Naive thymus-derived CD4-positive, alpha-beta T cell (primary cell): ENCODE results near the gene WARS2. TPM values are rescaled to one million over a fixed set of nuclear protein-coding genes. Genes with fewer than 3 reads are reported as not detected.

Experiments
- ATAC-seq: fragments of 150-1000 bp; cut with Tn5 transposase; 2 replicates; pipeline ENCODE4 v1.10.0; 2021; ENCODE audit warnings: mild to moderate bottlenecking, moderate library complexity
- CTCF ChIA-PET: fragments of 350-600 bp; sonication (Branson Sonifier 250); formaldehyde crosslinking; loops from one replicate; lab custom pipeline; 2021; ENCODE audit warnings: antibody characterized with exemption; lab: Charles Lee
- POLR2A ChIA-PET: fragments of 350-600 bp; sonication (Branson Sonifier 250); formaldehyde crosslinking; loops from one replicate; lab custom pipeline; 2021; ENCODE audit warnings: antibody characterized with exemption, inconsistent platforms; lab: Charles Lee
- DNase-seq, 9 donors: peaks; one replicate each; pipeline versions ENCODE4 v3.0.0 to v3.0.0-alpha.2; 2020 to 2022; ENCODE audit warnings: mixed read lengths in 1 of 9
- H3K27ac ChIP-seq: one replicate; pipeline ENCODE4 v1.7.0; 2013; ENCODE audit warnings: mild to moderate bottlenecking, low read depth, low read length, moderate library complexity
- H3K27me3 ChIP-seq, 2 donors: one replicate each; pipeline ENCODE4 v1.7.0; 2013; ENCODE audit warnings: low read length in 2 of 2, mild to moderate bottlenecking in 2 of 2, moderate library complexity in 2 of 2; ENCODE audit not compliant: control insufficient read depth in 2 of 2, insufficient read depth in 2 of 2
- H3K36me3 ChIP-seq, 3 experiments: 1 replicate in 2 of 3; 2 replicates in 1 of 3; pipeline ENCODE4 v1.7.0; 2013; ENCODE audit warnings: low read length in 3 of 3, mild to moderate bottlenecking in 3 of 3, moderate library complexity in 1 of 3; ENCODE audit not compliant: insufficient read depth in 3 of 3, control insufficient read depth in 2 of 3
- H3K4me1 ChIP-seq, 2 donors: one replicate each; pipeline ENCODE4 v1.7.0; 2013; ENCODE audit warnings: low read length in 2 of 2, mild to moderate bottlenecking in 2 of 2, moderate library complexity in 1 of 2; ENCODE audit not compliant: control insufficient read depth in 2 of 2, insufficient read depth in 2 of 2
- H3K4me3 ChIP-seq: 2 replicates; pipeline ENCODE4 v1.7.0; 2013; ENCODE audit warnings: mild to moderate bottlenecking, low read length
- H3K9me3 ChIP-seq, 3 experiments: 1 replicate in 2 of 3; 2 replicates in 1 of 3; pipeline ENCODE4 v1.7.0; 2013; ENCODE audit warnings: low read length in 3 of 3; ENCODE audit not compliant: control insufficient read depth in 2 of 3
- H3K27ac Mint-ChIP-seq, 9 donors: one replicate each; pipeline ENCODE4 v1.8.0; 2020 to 2022; ENCODE audit warnings: mixed read lengths in 9 of 9, mild to moderate bottlenecking in 8 of 9, moderate library complexity in 5 of 9, inconsistent platforms in 2 of 9
- H3K27me3 Mint-ChIP-seq, 5 donors: one replicate each; pipeline ENCODE4 v1.8.0; 2021 to 2022; ENCODE audit warnings: mixed read lengths in 5 of 5, mild to moderate bottlenecking in 1 of 5
- H3K36me3 Mint-ChIP-seq, 5 donors: one replicate each; pipeline ENCODE4 v1.8.0; 2020 to 2022; ENCODE audit warnings: mixed read lengths in 5 of 5, mild to moderate bottlenecking in 3 of 5, inconsistent platforms in 1 of 5
- H3K4me1 Mint-ChIP-seq, 7 donors: one replicate each; pipeline ENCODE4 v1.8.0; 2020 to 2022; ENCODE audit warnings: mixed read lengths in 7 of 7, mild to moderate bottlenecking in 3 of 7, inconsistent platforms in 1 of 7
- H3K4me3 Mint-ChIP-seq, 10 donors: one replicate each; pipeline ENCODE4 v1.8.0; 2020 to 2022; ENCODE audit warnings: mild to moderate bottlenecking in 10 of 10, mixed read lengths in 10 of 10, moderate library complexity in 6 of 10, inconsistent platforms in 2 of 10
- H3K9me3 Mint-ChIP-seq, 11 donors: one replicate each; pipeline ENCODE4 v1.8.0; 2020 to 2022; ENCODE audit warnings: mixed read lengths in 11 of 11, mild to moderate bottlenecking in 4 of 11, inconsistent platforms in 1 of 11, moderate library complexity in 1 of 11
- intact Hi-C, 2 donors: fragments of 100-400 bp; cut with micrococcal nuclease; formaldehyde crosslinking; loops; one replicate each; pipeline ENCODE4 v1.15.1; 2023
- polyA plus RNA-seq, 2 donors: library from polyadenylated mRNA; unstranded; fragments of 300-500 nt; fragmentation: Illumina TruSeq; gene quantifications; one replicate each; pipeline ENCODE4 v1.2.3, GENCODE V29; 2021
- total RNA-seq, 6 experiments: library from RNA in 5 of 6; stranded (reverse) in 5 of 6; gene quantifications; 1 replicate in 5 of 6; 2 replicates in 1 of 6; pipeline ENCODE4 v1.2.3 and lab custom pipeline; 2021 to 2026

Gene WARS2
- total and polyA plus RNA-seq, 7 experiments from 2014 or later, result 8.6 to 27.1 (median 11.5) TPM

DNA sequence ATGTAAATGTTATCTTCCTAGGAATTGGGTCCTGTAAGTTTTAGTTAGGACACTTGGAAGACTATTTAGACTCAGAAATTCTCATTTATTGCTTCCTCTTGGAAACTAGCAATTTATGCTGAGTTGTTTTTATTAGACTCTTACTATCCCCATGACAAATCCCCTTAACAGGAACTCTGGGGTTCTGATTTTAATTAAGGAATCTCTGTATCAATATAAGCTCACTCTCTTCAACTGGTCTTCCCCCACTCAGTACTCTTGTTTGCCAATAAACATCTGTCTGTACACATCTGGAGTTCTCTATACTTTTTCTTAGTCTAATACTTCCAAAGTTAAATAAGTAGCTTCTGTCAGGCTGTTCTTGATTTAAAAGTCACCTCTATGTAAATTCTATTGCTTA, 88.2 kb downstream of the WARS2 start:
- peaks cover 0 to 23% (median 1%) of the 10 kb centered on the region in 11 donors for H3K9me3 Mint-ChIP-seq
- peaks cover 0 to 63% (median 39%) of the 10 kb centered on the region in 5 donors for H3K36me3 Mint-ChIP-seq

DNA sequence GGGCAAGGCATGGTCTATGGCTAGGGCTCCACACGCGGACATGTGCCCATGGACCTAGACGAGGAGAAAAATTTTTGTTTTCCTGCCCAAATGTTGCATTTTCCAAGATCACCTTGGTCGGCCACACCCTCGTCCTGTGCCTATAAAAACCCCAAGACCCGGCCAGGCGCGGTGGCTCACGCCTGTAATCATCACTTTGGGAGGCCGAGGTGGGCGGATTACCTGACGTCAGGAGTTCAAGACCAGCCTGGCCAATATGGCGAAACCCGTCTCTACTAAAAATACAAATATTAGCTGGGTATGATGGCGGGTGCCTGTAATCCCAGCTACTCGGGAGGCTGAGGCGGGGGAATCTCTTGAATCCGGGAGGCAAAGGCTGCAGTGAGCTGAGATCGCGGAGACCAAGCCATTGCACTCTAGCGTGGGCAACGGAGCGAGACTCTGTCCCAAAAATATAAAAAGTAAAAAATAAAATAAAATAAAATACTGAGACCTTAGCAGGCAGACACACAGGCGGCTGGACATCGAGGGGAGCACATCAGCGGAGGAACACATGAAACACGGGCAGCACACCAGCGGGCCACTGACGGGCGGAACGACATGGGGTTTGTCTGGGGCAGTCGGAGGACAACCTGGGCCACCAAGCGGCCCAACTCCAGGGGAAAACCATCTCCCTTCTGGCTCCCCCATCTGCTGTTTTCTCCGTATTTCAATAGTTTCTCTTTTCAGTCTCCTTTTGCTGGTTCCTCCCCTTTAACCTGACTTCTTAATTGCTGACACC, 91.6 kb downstream of the WARS2 start:
- intact Hi-C loops, result no loop called here
- Mint-ChIP-seq H3K27ac (no peak overlapping the region), H3K4me3 (no peak overlapping the region), H3K9me3 (peaks cover 0 to 13% (median 0%) of the 10 kb centered on the region in 11 donors), H3K36me3 (peaks cover 2 to 73% (median 53%) of the 10 kb centered on the region in 5 donors), H3K4me1 (peaks cover 0 to 10% (median 0%) of the 10 kb centered on the region in 7 donors), H3K27me3 (no peaks in the 10 kb centered on the region)
- H3K27ac ChIP-seq, result no peak overlapping the region
- peaks cover 0 to 16% (median 0%) of the 10 kb centered on the region in 3 experiments for H3K36me3 ChIP-seq
- H3K4me1 ChIP-seq, result no peaks in the 10 kb centered on the region
- no peaks in the 10 kb centered on the region for H3K27me3 ChIP-seq
- no peaks in the 10 kb centered on the region for H3K9me3 ChIP-seq
- H3K4me3 ChIP-seq, result no peak overlapping the region
- DNase-seq (no peak), ATAC-seq (no peak)
- CTCF ChIA-PET, result no interaction called here
- POLR2A ChIA-PET, result no interaction called here

More for the DNA sequence above, 88.2 kb downstream of the WARS2 start:
- Histone ChIP-seq H3K9me3 (no peaks in the 10 kb centered on the region), H3K36me3 (no peaks in the 10 kb centered on the region), H3K27me3 (no peaks in the 10 kb centered on the region), H3K4me1 (no peaks in the 10 kb centered on the region), H3K27ac (no peak overlapping the region), H3K4me3 (no peak overlapping the region)
- Mint-ChIP-seq H3K4me3 (no peak overlapping the region), H3K27me3 (no peaks in the 10 kb centered on the region), H3K4me1 (peaks cover 0 to 10% (median 0%) of the 10 kb centered on the region in 7 donors), H3K27ac (no peak overlapping the region)
- DNase-seq (no peak), ATAC-seq (no peak)
- intact Hi-C loops, result no loop called here
- CTCF ChIA-PET, result no interaction called here
- POLR2A ChIA-PET, result no interaction called here

DNA sequence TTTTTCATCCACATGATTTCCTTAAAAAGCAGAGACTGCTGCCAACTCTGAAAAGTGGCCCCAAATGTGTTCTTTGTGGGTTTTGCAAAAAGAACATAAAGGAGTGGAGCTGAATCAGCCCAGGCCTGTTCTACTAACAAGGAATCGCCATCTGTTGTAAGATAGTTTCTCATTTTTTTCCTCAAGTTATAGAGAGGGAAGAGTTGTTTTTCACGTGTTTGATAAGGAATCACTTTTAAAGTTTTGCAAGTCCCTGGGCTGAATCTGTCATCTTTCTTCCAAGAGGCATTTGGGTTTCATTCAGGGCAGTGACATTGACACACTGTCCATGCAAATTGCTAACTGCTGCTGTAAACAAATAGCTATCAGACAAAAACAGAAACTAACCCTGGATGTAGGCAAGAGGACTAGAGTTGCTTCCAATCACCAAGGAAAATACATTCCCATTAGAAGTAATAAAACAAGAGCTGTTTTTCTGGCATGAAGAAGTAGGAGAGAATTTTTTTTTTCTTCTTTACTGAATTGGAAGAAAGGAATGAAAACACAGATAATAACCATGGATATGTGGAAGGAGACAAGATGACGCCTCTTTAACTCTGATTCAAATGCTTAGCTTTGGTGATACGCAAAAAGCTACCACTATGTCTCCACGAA, 93.5 kb downstream of the WARS2 start:
- no peak overlapping the region for H3K27ac Mint-ChIP-seq
- POLR2A ChIA-PET, result no interaction called here
- no peaks in the 10 kb centered on the region for H3K27me3 Mint-ChIP-seq

DNA sequence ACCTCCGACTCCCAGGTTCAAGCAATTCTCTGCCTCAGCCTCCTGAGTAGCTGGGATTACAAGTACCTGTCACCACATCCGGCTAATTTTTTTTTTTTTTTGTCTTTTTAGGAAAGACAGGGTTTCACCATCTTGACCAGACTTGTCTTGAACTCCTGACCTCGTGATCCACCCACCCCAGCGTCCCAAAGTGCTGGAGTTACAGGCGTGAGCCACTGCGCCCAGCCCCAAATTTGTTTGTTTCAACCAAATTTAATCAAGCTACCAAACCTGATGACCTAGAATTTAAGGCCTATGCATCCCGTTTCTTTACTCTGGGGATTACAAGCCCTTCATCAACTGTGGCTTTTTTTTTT, 94.0 kb downstream of the WARS2 start:
- Histone ChIP-seq H3K4me1 (no peaks in the 10 kb centered on the region), H3K9me3 (no peaks in the 10 kb centered on the region), H3K27ac (no peak overlapping the region), H3K36me3 (peaks cover 0 to 17% (median 0%) of the 10 kb centered on the region in 3 experiments), H3K4me3 (no peak overlapping the region), H3K27me3 (no peaks in the 10 kb centered on the region)
- intact Hi-C loops, result no loop called here
- no peak for ATAC-seq
- no peaks in the 10 kb centered on the region for H3K27me3 Mint-ChIP-seq
- POLR2A ChIA-PET, result no interaction called here
- peaks cover 0 to 12% (median 0%) of the 10 kb centered on the region in 11 donors for H3K9me3 Mint-ChIP-seq
- DNase-seq, result no peak
- no peak overlapping the region for H3K27ac Mint-ChIP-seq
- CTCF ChIA-PET, result no interaction called here
- H3K36me3 Mint-ChIP-seq, result peaks cover 4 to 74% (median 65%) of the 10 kb centered on the region in 5 donors
- peaks cover 0 to 10% (median 0%) of the 10 kb centered on the region in 7 donors for H3K4me1 Mint-ChIP-seq
- no peak overlapping the region for H3K4me3 Mint-ChIP-seq

More for the DNA sequence above, 93.5 kb downstream of the WARS2 start:
- Histone ChIP-seq H3K4me1 (no peaks in the 10 kb centered on the region), H3K4me3 (no peak overlapping the region), H3K36me3 (peaks cover 0 to 17% (median 0%) of the 10 kb centered on the region in 3 experiments), H3K27ac (no peak overlapping the region), H3K9me3 (no peaks in the 10 kb centered on the region), H3K27me3 (no peaks in the 10 kb centered on the region)
- no peak for DNase-seq
- Mint-ChIP-seq H3K4me3 (no peak overlapping the region), H3K36me3 (peaks cover 4 to 75% (median 66%) of the 10 kb centered on the region in 5 donors), H3K4me1 (peaks cover 0 to 10% (median 0%) of the 10 kb centered on the region in 7 donors), H3K9me3 (peaks cover 0 to 13% (median 0%) of the 10 kb centered on the region in 11 donors)
- intact Hi-C loops, result no loop called here
- no peak for ATAC-seq
- CTCF ChIA-PET, result no interaction called here

DNA sequence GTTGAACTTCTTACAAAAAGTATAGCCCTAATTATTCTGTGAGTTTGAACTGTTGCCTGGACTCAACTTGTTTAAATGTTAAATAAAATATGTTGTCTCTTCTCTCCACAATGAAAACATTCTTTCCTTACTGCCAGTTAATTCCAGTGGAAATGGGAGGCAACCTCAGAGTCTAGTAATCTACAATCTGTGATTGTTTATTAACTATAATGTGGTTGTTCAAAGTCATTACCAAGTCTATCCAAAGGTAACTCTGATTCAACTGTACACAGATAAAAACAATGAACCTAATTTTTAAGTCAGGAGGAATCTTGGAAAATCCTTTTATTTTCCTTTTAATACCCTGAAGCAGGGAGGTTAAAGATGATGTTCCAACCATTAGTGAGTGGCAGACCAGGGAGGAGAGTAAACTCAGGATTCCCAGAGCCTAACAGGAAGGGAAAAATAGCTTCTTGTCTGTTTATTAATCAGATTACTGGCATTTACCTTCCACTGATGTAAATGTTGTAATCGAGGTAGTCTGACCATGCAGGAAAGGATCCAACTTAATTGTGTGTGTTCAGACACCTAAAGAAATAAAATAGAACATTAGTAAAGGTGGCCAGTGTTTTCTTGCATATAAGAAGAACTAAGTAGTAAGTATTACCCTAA, 95.2 kb downstream of the WARS2 start:
- Histone ChIP-seq H3K4me3 (no peak overlapping the region), H3K27me3 (no peaks in the 10 kb centered on the region), H3K4me1 (no peaks in the 10 kb centered on the region), H3K9me3 (no peaks in the 10 kb centered on the region), H3K27ac (no peak overlapping the region), H3K36me3 (peaks cover 0 to 22% (median 0%) of the 10 kb centered on the region in 3 experiments)
- H3K27ac Mint-ChIP-seq, result no peak overlapping the region
- peaks cover 4 to 71% (median 70%) of the 10 kb centered on the region in 5 donors for H3K36me3 Mint-ChIP-seq
- H3K4me3 Mint-ChIP-seq, result no peak overlapping the region
- H3K9me3 Mint-ChIP-seq, result peaks cover 0 to 8% (median 0%) of the 10 kb centered on the region in 11 donors
- intact Hi-C loops, result no loop called here
- H3K4me1 Mint-ChIP-seq, result peaks cover 0 to 10% (median 0%) of the 10 kb centered on the region in 7 donors
- ChIA-PET CTCF (no interaction called here), POLR2A (no interaction called here)
- ATAC-seq (no peak), DNase-seq (no peak)
- H3K27me3 Mint-ChIP-seq, result no peaks in the 10 kb centered on the region

DNA sequence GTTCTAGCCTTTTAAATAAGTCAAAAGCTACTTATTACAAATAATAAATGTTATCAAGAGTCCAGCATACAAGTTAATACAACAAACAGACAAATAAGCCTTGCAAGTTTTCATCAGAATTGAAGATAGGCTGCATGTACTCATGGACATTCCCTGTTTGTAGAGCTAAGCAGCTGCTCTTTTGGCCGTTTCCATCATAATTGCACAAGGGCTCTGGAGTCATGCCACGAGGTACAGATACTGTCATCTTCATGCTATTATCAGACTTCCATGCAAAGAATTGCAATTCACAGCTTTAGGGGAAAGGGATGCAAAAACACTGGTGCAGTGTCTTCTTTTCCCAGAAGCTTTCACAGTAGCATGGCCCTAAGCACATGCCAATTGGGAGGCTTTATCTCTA, 99.5 kb downstream of the WARS2 start:
- H3K4me3 ChIP-seq, result no peak overlapping the region
- Mint-ChIP-seq H3K27ac (no peak overlapping the region), H3K4me1 (no peaks in the 10 kb centered on the region), H3K36me3 (peaks cover 6 to 90% (median 77%) of the 10 kb centered on the region in 5 donors), H3K9me3 (peaks cover 0 to 7% (median 0%) of the 10 kb centered on the region in 11 donors), H3K4me3 (no peak overlapping the region), H3K27me3 (no peaks in the 10 kb centered on the region)
- peaks cover 0 to 24% (median 0%) of the 10 kb centered on the region in 3 experiments for H3K36me3 ChIP-seq
- H3K27ac ChIP-seq, result no peak overlapping the region
- ATAC-seq (no peak), DNase-seq (no peak)
- no peaks in the 10 kb centered on the region for H3K4me1 ChIP-seq
- no peaks in the 10 kb centered on the region for H3K27me3 ChIP-seq
- ChIA-PET CTCF (no interaction called here), POLR2A (no interaction called here)
- no peaks in the 10 kb centered on the region for H3K9me3 ChIP-seq
- intact Hi-C loops, result no loop called here
